Neural cell (in vitro differentiated cells): ENCODE results near the gene MTMR8. TPM values are rescaled to one million over a fixed set of nuclear protein-coding genes. Genes with fewer than 3 reads are reported as not detected.
A peak's percentile ranks its signal among the peaks of the same experiment; 100 is the strongest.

Source experiments
- H2AFZ ChIP-seq: fragments of 200-600, 300-800 bp; sonication (generic), shearing (Covaris generic); 2 replicates; pipeline ENCODE4 v1.6.0; 2014; ENCODE audit warnings: low read depth, mild to moderate bottlenecking, antibody characterized with exemption, low read length, moderate library complexity
- H3F3A ChIP-seq: fragments of 200-600 bp; shearing (Covaris generic); 2 replicates; pipeline ENCODE4 v1.6.1; 2016; ENCODE audit warnings: mild to moderate bottlenecking, moderate library complexity, mixed read lengths, antibody characterized with exemption, low read length; ENCODE audit not compliant: insufficient read depth, poor library complexity, severe bottlenecking
- H3K27ac ChIP-seq: fragments of 200-600, 300-800 bp; sonication (generic), shearing (Covaris generic); 2 replicates; pipeline ENCODE4 v1.5.1; 2014; ENCODE audit warnings: mild to moderate bottlenecking, low read length, moderate library complexity
- H3K27me3 ChIP-seq: fragments of 300-800, 200-600 bp; sonication (generic), shearing (Covaris generic); 2 replicates; pipeline ENCODE4 v1.6.0; 2014; ENCODE audit warnings: mild to moderate bottlenecking, low read depth, low read length, moderate library complexity; ENCODE audit not compliant: insufficient read depth
- H3K36me3 ChIP-seq: fragments of 300-800, 200-600 bp; sonication (generic), shearing (Covaris generic); 2 replicates; pipeline ENCODE4 v1.5.1; 2014; ENCODE audit warnings: mild to moderate bottlenecking, antibody characterized with exemption, low read length, moderate library complexity; ENCODE audit not compliant: insufficient read depth
- H3K4me2 ChIP-seq: fragments of 300-800, 200-600 bp; sonication (generic), shearing (Covaris generic); 2 replicates; pipeline ENCODE4 v1.6.0; 2014; ENCODE audit warnings: mild to moderate bottlenecking, low read length
- H3K4me3 ChIP-seq: fragments of 300-800, 200-600 bp; sonication (generic), shearing (Covaris generic); 2 replicates; pipeline ENCODE4 v1.5.1; 2014; ENCODE audit warnings: mild to moderate bottlenecking, low read length, moderate library complexity
- H3K79me2 ChIP-seq: fragments of 200-600 bp; shearing (Covaris generic); replicated peaks from 2 replicates; pipeline ENCODE4 v1.6.0; 2014; ENCODE audit warnings: mild to moderate bottlenecking, low read length, moderate library complexity; ENCODE audit not compliant: insufficient read depth
- H3K9ac ChIP-seq: fragments of 300-800, 200-600 bp; sonication (generic), shearing (Covaris generic); 2 replicates; pipeline ENCODE4 v1.6.1; 2016; ENCODE audit warnings: mild to moderate bottlenecking, low read length, mixed read lengths
- H3K9me2 ChIP-seq: fragments of 200-600 bp; shearing (Covaris generic); 2 replicates; pipeline ENCODE4 v1.6.1; 2016; ENCODE audit warnings: mild to moderate bottlenecking, low read length, mixed read lengths; ENCODE audit not compliant: insufficient read depth
- H3K9me3 ChIP-seq: fragments of 200-600, 300-800 bp; sonication (generic), shearing (Covaris generic); 2 replicates; pipeline ENCODE4 v1.6.1; 2016; ENCODE audit warnings: mild to moderate bottlenecking, mixed run types, low read length, moderate library complexity, mixed read lengths
- H4K20me1 ChIP-seq: fragments of 200-600 bp; shearing (Covaris generic); 2 replicates; pipeline ENCODE4 v1.6.1; 2016; ENCODE audit warnings: mild to moderate bottlenecking, mixed run types; ENCODE audit not compliant: insufficient read depth
- EP300 ChIP-seq: fragments of 450-650 bp; conservative IDR thresholded peaks from 2 replicates; pipeline ENCODE4 v1.6.1; 2014; ENCODE audit warnings: antibody characterized with exemption, mild to moderate bottlenecking, moderate library complexity; ENCODE audit not compliant: poor library complexity, severe bottlenecking
- EZH2 ChIP-seq: fragments of 200-600, 300-800 bp; shearing (Covaris generic), sonication (generic); IDR thresholded peaks from 2 replicates; pipeline ENCODE4 v1.6.1; 2014; ENCODE audit warnings: antibody characterized with exemption, low read length, borderline replicate concordance, mild to moderate bottlenecking; ENCODE audit not compliant: insufficient read depth, poor library complexity, severe bottlenecking
- MXI1 ChIP-seq: fragments of 450-650 bp; conservative IDR thresholded peaks from 2 replicates; pipeline ENCODE4 v1.6.1; 2014; ENCODE audit warnings: antibody characterized with exemption, mild to moderate bottlenecking; ENCODE audit not compliant: poor library complexity, severe bottlenecking
- POLR2AphosphoS5 ChIP-seq: IDR thresholded peaks from 2 replicates; pipeline ENCODE4 v1.6.1; 2012
- RAD21 ChIP-seq: fragments of 450-650 bp; conservative IDR thresholded peaks from 2 replicates; pipeline ENCODE4 v1.6.1; 2014; ENCODE audit warnings: antibody characterized with exemption, mild to moderate bottlenecking, moderate library complexity
- REST ChIP-seq: IDR thresholded peaks from 2 replicates; pipeline ENCODE4 v1.6.1; 2012; ENCODE audit warnings: borderline replicate concordance
- SMC3 ChIP-seq: fragments of 450-650 bp; conservative IDR thresholded peaks from 2 replicates; pipeline ENCODE4 v1.6.1; 2014; ENCODE audit warnings: antibody characterized with exemption, mild to moderate bottlenecking, moderate library complexity; ENCODE audit not compliant: poor library complexity
- TAF1 ChIP-seq: IDR thresholded peaks from 2 replicates; pipeline ENCODE4 v1.6.1; 2012; ENCODE audit warnings: low read depth
- polyA plus RNA-seq: library from polyadenylated mRNA; depleted of rRNA; stranded (reverse); fragments of >200 nt; gene quantifications from 2 replicates; pipeline ENCODE4 v1.2.3, GENCODE V29; 2014
- TF ChIP-seq, protein P1 (sequence below): fragments of 450-650 bp; IDR thresholded peaks from 2 replicates; pipeline ENCODE4 v1.5.1; 2014; ENCODE audit warnings: antibody characterized with exemption, mild to moderate bottlenecking, moderate library complexity; ENCODE audit not compliant: poor library complexity, severe bottlenecking

MTMR8 gene
- polyA plus RNA-seq, 1 donor from 2014 or later, result 1.8 TPM

DNA sequence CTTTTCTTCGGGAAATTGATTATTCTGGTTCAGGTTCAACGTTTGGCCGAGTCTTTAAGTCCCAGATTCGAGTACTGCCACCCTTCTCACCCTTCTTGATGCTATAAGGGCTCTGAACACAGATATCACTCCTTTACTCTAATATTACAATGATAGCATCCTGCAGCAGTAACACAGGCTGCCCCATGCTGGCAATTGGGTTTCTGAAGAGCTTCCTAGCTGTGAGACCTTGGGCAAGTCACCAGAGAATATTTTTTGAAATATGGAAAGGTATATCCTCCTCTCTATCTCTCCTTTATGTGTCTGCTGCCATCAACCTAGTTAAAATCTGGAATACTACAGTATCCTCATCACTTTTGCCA, 297 bp upstream of the MTMR8 start:
- Histone ChIP-seq H3K79me2 (no peaks in the 10 kb centered on the region), H3K27ac (no peak overlapping the region), H3K9me3 (no peaks in the 10 kb centered on the region), H3K4me3 (peak overlapping the region; percentile 74), H3F3A (no peaks in the 10 kb centered on the region), H3K27me3 (no peaks in the 10 kb centered on the region), H3K4me2 (no peak overlapping the region), H3K36me3 (no peaks in the 10 kb centered on the region), H2AFZ (peak overlapping the region; percentile 56), H3K9ac (peak overlapping the region; percentile 61), H3K9me2 (no peaks in the 10 kb centered on the region), H4K20me1 (no peaks in the 10 kb centered on the region)
- TF ChIP-seq TAF1 (no peak), MXI1 (no peak), EP300 (no peak), REST (no peak)
- TF ChIP-seq, protein P1, sequence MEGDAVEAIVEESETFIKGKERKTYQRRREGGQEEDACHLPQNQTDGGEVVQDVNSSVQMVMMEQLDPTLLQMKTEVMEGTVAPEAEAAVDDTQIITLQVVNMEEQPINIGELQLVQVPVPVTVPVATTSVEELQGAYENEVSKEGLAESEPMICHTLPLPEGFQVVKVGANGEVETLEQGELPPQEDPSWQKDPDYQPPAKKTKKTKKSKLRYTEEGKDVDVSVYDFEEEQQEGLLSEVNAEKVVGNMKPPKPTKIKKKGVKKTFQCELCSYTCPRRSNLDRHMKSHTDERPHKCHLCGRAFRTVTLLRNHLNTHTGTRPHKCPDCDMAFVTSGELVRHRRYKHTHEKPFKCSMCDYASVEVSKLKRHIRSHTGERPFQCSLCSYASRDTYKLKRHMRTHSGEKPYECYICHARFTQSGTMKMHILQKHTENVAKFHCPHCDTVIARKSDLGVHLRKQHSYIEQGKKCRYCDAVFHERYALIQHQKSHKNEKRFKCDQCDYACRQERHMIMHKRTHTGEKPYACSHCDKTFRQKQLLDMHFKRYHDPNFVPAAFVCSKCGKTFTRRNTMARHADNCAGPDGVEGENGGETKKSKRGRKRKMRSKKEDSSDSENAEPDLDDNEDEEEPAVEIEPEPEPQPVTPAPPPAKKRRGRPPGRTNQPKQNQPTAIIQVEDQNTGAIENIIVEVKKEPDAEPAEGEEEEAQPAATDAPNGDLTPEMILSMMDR, result no peak

- peak overlapping the region; percentile 61 for H3K9ac ChIP-seq
- no peaks in the 10 kb centered on the region for H3F3A ChIP-seq
- TF ChIP-seq TAF1, result no peak
- TF ChIP-seq EZH2, result no peak
- TF ChIP-seq EP300, result no peak
- no peak for TF ChIP-seq SMC3
- no peak for TF ChIP-seq RAD21
- TF ChIP-seq, protein P1, result no peak
- no peak for TF ChIP-seq POLR2AphosphoS5
- TF ChIP-seq MXI1, result no peak
- no peak for TF ChIP-seq REST
- H3K27me3 ChIP-seq, result no peaks in the 10 kb centered on the region
- H3K4me3 ChIP-seq, result peak overlapping the region; percentile 74
- H4K20me1 ChIP-seq, result no peaks in the 10 kb centered on the region
- H3K9me2 ChIP-seq, result no peaks in the 10 kb centered on the region
- H3K9me3 ChIP-seq, result no peaks in the 10 kb centered on the region
- H2AFZ ChIP-seq, result peak overlapping the region; percentile 40
- no peak overlapping the region for H3K4me2 ChIP-seq
- H3K27ac ChIP-seq, result no peak overlapping the region
- H3K79me2 ChIP-seq, result no peaks in the 10 kb centered on the region
- no peaks in the 10 kb centered on the region for H3K36me3 ChIP-seq
These were observed 986 bp downstream of the MTMR8 start for GRCh38 chrX:64394059-64394873.
